H9 (cell line): ENCODE results near the gene MAPRE3. TPM values are rescaled to one million over a fixed set of nuclear protein-coding genes. Genes with fewer than 3 reads are reported as not detected.

Source experiments
- DNase-seq: peaks from one replicate; pipeline ENCODE4 v3.0.0-alpha.2; 2017
- H2AFZ ChIP-seq: one replicate; pipeline ENCODE4 v1.6.1; 2013; ENCODE audit warnings: mild to moderate bottlenecking, low read length, control low read depth, moderate library complexity
- H2AK5ac ChIP-seq: 2 replicates; pipeline ENCODE4 v1.6.1; 2013; ENCODE audit warnings: low read length, control low read depth, mixed read lengths; ENCODE audit not compliant: insufficient read length
- H2BK120ac ChIP-seq: one replicate; pipeline ENCODE4 v1.6.1; 2013; ENCODE audit warnings: low read depth, mild to moderate bottlenecking, low read length, control low read depth, inconsistent platforms; ENCODE audit not compliant: poor library complexity, severe bottlenecking
- H2BK12ac ChIP-seq: 2 replicates; pipeline ENCODE4 v1.6.1; 2013; ENCODE audit warnings: low read length, control low read depth, mixed read lengths, low read depth; ENCODE audit not compliant: insufficient read length
- H2BK15ac ChIP-seq: 2 replicates; pipeline ENCODE4 v1.6.1; 2013; ENCODE audit warnings: low read depth, low read length, control low read depth
- H2BK20ac ChIP-seq: one replicate; pipeline ENCODE4 v1.6.1; 2013; ENCODE audit warnings: low read depth, mild to moderate bottlenecking, low read length, control low read depth, inconsistent platforms; ENCODE audit not compliant: poor library complexity, severe bottlenecking
- H2BK5ac ChIP-seq: 2 replicates; pipeline ENCODE4 v1.6.1; 2013; ENCODE audit warnings: low read length, control low read depth, mixed read lengths; ENCODE audit not compliant: insufficient read length
- H3K14ac ChIP-seq: 2 replicates; pipeline ENCODE4 v1.6.1; 2013; ENCODE audit warnings: low read length, control low read depth; ENCODE audit not compliant: insufficient read depth
- H3K18ac ChIP-seq: 2 replicates; pipeline ENCODE4 v1.6.1; 2013; ENCODE audit warnings: low read depth, mild to moderate bottlenecking, mixed read lengths, low read length, control low read depth; ENCODE audit not compliant: insufficient read length
- H3K23ac ChIP-seq: 2 replicates; pipeline ENCODE4 v1.6.1; 2013; ENCODE audit warnings: low read length, control low read depth, mixed read lengths, low read depth; ENCODE audit not compliant: insufficient read length
- H3K23me2 ChIP-seq: 2 replicates; pipeline ENCODE4 v1.6.1; 2013; ENCODE audit warnings: low read depth, mild to moderate bottlenecking, mixed read lengths, low read length, control low read depth; ENCODE audit not compliant: insufficient read length, poor library complexity, severe bottlenecking
- H3K27ac ChIP-seq: 2 replicates; pipeline ENCODE4 v1.5.1; 2013; ENCODE audit warnings: low read length, control low read depth, mixed read lengths, low read depth; ENCODE audit not compliant: insufficient read length
- H3K27me3 ChIP-seq: 2 replicates; pipeline ENCODE4 v1.6.1; 2013; ENCODE audit warnings: low read length, control low read depth, inconsistent platforms; ENCODE audit not compliant: insufficient read depth
- H3K4ac ChIP-seq: 2 replicates; pipeline ENCODE4 v1.6.1; 2013; ENCODE audit warnings: low read depth, mild to moderate bottlenecking, control low read depth, inconsistent platforms, low read length, moderate library complexity
- H3K4me1 ChIP-seq: 2 replicates; pipeline ENCODE4 v1.6.1; 2013; ENCODE audit warnings: low read length, control low read depth, inconsistent platforms; ENCODE audit not compliant: insufficient read depth
- H3K4me2 ChIP-seq: 2 replicates; pipeline ENCODE4 v1.6.1; 2013; ENCODE audit warnings: low read length, control low read depth, mixed read lengths; ENCODE audit not compliant: insufficient read length, insufficient read depth
- H3K56ac ChIP-seq: 2 replicates; pipeline ENCODE4 v1.6.1; 2013; ENCODE audit warnings: low read depth, mild to moderate bottlenecking, mixed read lengths, low read length, control low read depth; ENCODE audit not compliant: insufficient read length
- H3K79me1 ChIP-seq: 2 replicates; pipeline ENCODE4 v1.6.1; 2013; ENCODE audit warnings: low read depth, mild to moderate bottlenecking, moderate library complexity, low read length, control low read depth, inconsistent platforms; ENCODE audit not compliant: insufficient read depth, poor library complexity, severe bottlenecking
- H3K79me2 ChIP-seq: 2 replicates; pipeline ENCODE4 v1.6.1; 2013; ENCODE audit warnings: low read length, control low read depth, inconsistent platforms; ENCODE audit not compliant: insufficient read depth
- H3K9ac ChIP-seq: 2 replicates; pipeline ENCODE4 v1.6.1; 2013; ENCODE audit warnings: low read length, control low read depth, mixed read lengths; ENCODE audit not compliant: insufficient read length; ENCODE audit errors: extremely low read depth
- H3K9me3 ChIP-seq: one replicate; pipeline ENCODE4 v1.6.1; 2013; ENCODE audit warnings: low read depth, low read length, inconsistent platforms; ENCODE audit not compliant: control insufficient read depth
- H3T11ph ChIP-seq: one replicate; pipeline ENCODE4 v1.6.1; 2013; ENCODE audit warnings: mild to moderate bottlenecking, low read length, control low read depth, inconsistent platforms
- H4K20me1 ChIP-seq: one replicate; pipeline ENCODE4 v1.6.1; 2013; ENCODE audit not compliant: control insufficient read depth, insufficient read length, insufficient read depth
- H4K5ac ChIP-seq: 2 replicates; pipeline ENCODE4 v1.6.1; 2013; ENCODE audit warnings: low read depth, mild to moderate bottlenecking, mixed read lengths, low read length, control low read depth; ENCODE audit not compliant: insufficient read length
- H4K8ac ChIP-seq: replicated peaks from 2 replicates; pipeline ENCODE4 v1.6.1; 2013; ENCODE audit warnings: low read length, control low read depth, mixed read lengths, low read depth; ENCODE audit not compliant: insufficient read length
- H4K91ac ChIP-seq: 2 replicates; pipeline ENCODE4 v1.6.1; 2013; ENCODE audit warnings: low read depth, mild to moderate bottlenecking, moderate library complexity, mixed read lengths, low read length, control low read depth; ENCODE audit not compliant: insufficient read length
- H3K27ac Mint-ChIP-seq, 3 experiments: 2 replicates in 2 of 3; 3 replicates in 1 of 3; pipeline ENCODE4 v1.8.0; 2020 to 2021; ENCODE audit warnings: mixed read lengths in 3 of 3, mild to moderate bottlenecking in 1 of 3, moderate library complexity in 1 of 3
- H3K27me3 Mint-ChIP-seq: 2 replicates; pipeline ENCODE4 v1.8.0; 2021; ENCODE audit warnings: low read depth, mild to moderate bottlenecking, moderate library complexity, mixed read lengths
- H3K36me3 Mint-ChIP-seq, 3 experiments: 2 replicates in 2 of 3; 3 replicates in 1 of 3; pipeline ENCODE4 v1.8.0; 2020 to 2021; ENCODE audit warnings: low read depth in 3 of 3, mixed read lengths in 3 of 3; ENCODE audit not compliant: insufficient read depth in 1 of 3
- H3K4me1 Mint-ChIP-seq, 2 experiments: 2 replicates each; pipeline ENCODE4 v1.8.0; 2020; ENCODE audit warnings: mixed read lengths in 2 of 2
- H3K4me3 Mint-ChIP-seq, 2 experiments: 2 replicates in 1 of 2; 3 replicates in 1 of 2; pipeline ENCODE4 v1.8.0; 2020 to 2021; ENCODE audit warnings: mild to moderate bottlenecking in 2 of 2, mixed read lengths in 2 of 2, moderate library complexity in 1 of 2
- H3K9me3 Mint-ChIP-seq, 2 experiments: 2 replicates in 1 of 2; 3 replicates in 1 of 2; pipeline ENCODE4 v1.8.0; 2020; ENCODE audit warnings: mild to moderate bottlenecking in 2 of 2, mixed read lengths in 2 of 2, moderate library complexity in 1 of 2
- WGBS: extraction: QIAGEN DNeasy Blood & Tissue Kit; methylation state at CpG from one replicate; pipeline ENCODE4 v1.1.7; 2013; ENCODE audit warnings: missing lambda C conversion rate, low lambda C conversion rate, mixed read lengths; ENCODE audit not compliant: insufficient read length; ENCODE audit errors: extremely low coverage; 5-methylcytosine and 5-hydroxymethylcytosine counted together
- total RNA-seq: library from RNA; stranded (reverse); gene quantifications from 2 replicates; pipeline ENCODE4 v1.2.1, GENCODE V29; 2021
- TF ChIP-seq, protein P1 (sequence below): fragments of 200-600 bp; sonication (generic); conservative IDR thresholded peaks from 3 replicates; pipeline ENCODE4 v1.8.0; 2021; ENCODE audit warnings: antibody characterized with exemption, mild to moderate bottlenecking

MAPRE3 gene
- total RNA-seq, 1 experiment from 2014 or later, result 2.0 TPM

DNA sequence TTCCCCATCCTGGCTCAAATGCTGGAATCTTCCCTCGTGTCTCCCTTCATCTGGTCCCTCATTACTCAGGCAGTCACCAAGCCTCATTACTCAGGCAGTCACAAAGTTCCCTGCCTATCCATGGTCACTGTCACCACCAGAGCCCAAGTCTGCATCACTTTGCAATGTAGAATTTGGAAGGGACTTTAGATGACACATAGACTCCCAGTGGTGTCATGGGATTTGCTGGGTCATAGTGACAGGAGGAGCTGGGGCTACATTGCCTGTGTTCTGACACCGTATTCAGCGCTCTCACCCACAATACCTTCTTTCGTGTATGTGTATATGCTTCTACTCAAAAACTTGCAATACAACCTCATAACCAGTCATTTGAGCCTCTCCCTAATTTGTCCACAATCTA is 105.9 kb downstream of the MAPRE3 start:
- H3K4ac ChIP-seq, result no peak overlapping the region
- peaks cover 7% of the 10 kb centered on the region for H3K23me2 ChIP-seq
- no peak overlapping the region for H3K56ac ChIP-seq
- H3K9ac ChIP-seq, result no peak overlapping the region
- WGBS, result no CpG with 5 or more reads among the region's 4 CpGs
- no peak overlapping the region for H2BK15ac ChIP-seq
- no peak overlapping the region for H4K5ac ChIP-seq
- TF ChIP-seq, protein P1, sequence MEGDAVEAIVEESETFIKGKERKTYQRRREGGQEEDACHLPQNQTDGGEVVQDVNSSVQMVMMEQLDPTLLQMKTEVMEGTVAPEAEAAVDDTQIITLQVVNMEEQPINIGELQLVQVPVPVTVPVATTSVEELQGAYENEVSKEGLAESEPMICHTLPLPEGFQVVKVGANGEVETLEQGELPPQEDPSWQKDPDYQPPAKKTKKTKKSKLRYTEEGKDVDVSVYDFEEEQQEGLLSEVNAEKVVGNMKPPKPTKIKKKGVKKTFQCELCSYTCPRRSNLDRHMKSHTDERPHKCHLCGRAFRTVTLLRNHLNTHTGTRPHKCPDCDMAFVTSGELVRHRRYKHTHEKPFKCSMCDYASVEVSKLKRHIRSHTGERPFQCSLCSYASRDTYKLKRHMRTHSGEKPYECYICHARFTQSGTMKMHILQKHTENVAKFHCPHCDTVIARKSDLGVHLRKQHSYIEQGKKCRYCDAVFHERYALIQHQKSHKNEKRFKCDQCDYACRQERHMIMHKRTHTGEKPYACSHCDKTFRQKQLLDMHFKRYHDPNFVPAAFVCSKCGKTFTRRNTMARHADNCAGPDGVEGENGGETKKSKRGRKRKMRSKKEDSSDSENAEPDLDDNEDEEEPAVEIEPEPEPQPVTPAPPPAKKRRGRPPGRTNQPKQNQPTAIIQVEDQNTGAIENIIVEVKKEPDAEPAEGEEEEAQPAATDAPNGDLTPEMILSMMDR, result no peak
- no peak overlapping the region for H2AK5ac ChIP-seq
- no peaks in the 10 kb centered on the region for H3K4me1 ChIP-seq
- no peaks in the 10 kb centered on the region for H3K9me3 Mint-ChIP-seq
- H4K20me1 ChIP-seq, result no peaks in the 10 kb centered on the region
- no peaks in the 10 kb centered on the region for H3K36me3 Mint-ChIP-seq
- no peak overlapping the region for H3K23ac ChIP-seq
- H2BK5ac ChIP-seq, result no peak overlapping the region
- H2AFZ ChIP-seq, result no peak overlapping the region
- H3K4me3 Mint-ChIP-seq, result no peak overlapping the region
- H3K27ac ChIP-seq, result no peak overlapping the region
- H3K27me3 ChIP-seq, result no peaks in the 10 kb centered on the region
- no peaks in the 10 kb centered on the region for H3K79me2 ChIP-seq
- no peak overlapping the region for H3K18ac ChIP-seq
- no peaks in the 10 kb centered on the region for H3K79me1 ChIP-seq
- no peak for DNase-seq
- H3K14ac ChIP-seq, result no peak overlapping the region
- peaks cover 20% of the 10 kb centered on the region for H3K27me3 Mint-ChIP-seq
- no peak overlapping the region for H3K27ac Mint-ChIP-seq
- no peaks in the 10 kb centered on the region for H3K9me3 ChIP-seq
- no peak overlapping the region for H4K91ac ChIP-seq
- H2BK12ac ChIP-seq, result no peak overlapping the region
- no peak overlapping the region for H2BK120ac ChIP-seq
- H3K4me1 Mint-ChIP-seq, result peaks cover 19 to 35% of the 10 kb centered on the region in 2 experiments
- no peak overlapping the region for H3T11ph ChIP-seq
- no peak overlapping the region for H4K8ac ChIP-seq
- no peak overlapping the region for H2BK20ac ChIP-seq
- H3K4me2 ChIP-seq, result no peak overlapping the region

Other genes starting within 250 kb of the MAPRE3 start
- gene SLC35F6, start 206.4 kb upstream of the MAPRE3 start, total RNA-seq, result 15.7 and 16.0 TPM in 2 replicates
- gene CENPA, start 184.6 kb upstream of the MAPRE3 start, total RNA-seq, result 19.3 and 21.4 TPM in 2 replicates
- 6.4 and 6.9 TPM in 2 replicates for gene DPYSL5, start 122.5 kb upstream of the MAPRE3 start, total RNA-seq
- 53.9 and 55.3 TPM in 2 replicates for gene TMEM214, start 62.3 kb downstream of the MAPRE3 start, total RNA-seq
- gene AGBL5, start 81.0 kb downstream of the MAPRE3 start, total RNA-seq, result 55.4 and 58.3 TPM in 2 replicates
- gene OST4, start 101.0 kb downstream of the MAPRE3 start, total RNA-seq, result 214 and 215 TPM in 2 replicates
- gene EMILIN1, start 108.0 kb downstream of the MAPRE3 start, total RNA-seq, result 1.2 and 1.8 TPM in 2 replicates
- 12.1 and 12.2 TPM in 2 replicates for gene KHK, start 116.1 kb downstream of the MAPRE3 start, total RNA-seq
- gene CGREF1, start 148.5 kb downstream of the MAPRE3 start, total RNA-seq, result 1.4 and 2.1 TPM in 2 replicates
- gene ABHD1, start 153.2 kb downstream of the MAPRE3 start, total RNA-seq, result 0.31 and 0.61 TPM in 2 replicates
- gene PREB, start 164.0 kb downstream of the MAPRE3 start, total RNA-seq, result 43.6 and 45.6 TPM in 2 replicates
- gene PRR30, start 168.8 kb downstream of the MAPRE3 start, total RNA-seq, result not detected in 2 replicates
- gene TCF23, start 178.4 kb downstream of the MAPRE3 start, total RNA-seq, result not detected in 2 replicates
- 106 and 108 TPM in 2 replicates for gene ATRAID, start 241.4 kb downstream of the MAPRE3 start, total RNA-seq
- gene SLC5A6, start 241.6 kb downstream of the MAPRE3 start, total RNA-seq, result 112 and 122 TPM in 2 replicates
- 117 and 130 TPM in 2 replicates for gene CAD, start 246.7 kb downstream of the MAPRE3 start, total RNA-seq